GM18873 (cell line): ENCODE results near the gene RBP3.

Experiments
- ATAC-seq: cut with Tn5 transposase; IDR thresholded peaks from one replicate; pipeline ENCODE4 v1.9.1; 2021; ENCODE audit warnings: mild to moderate bottlenecking, moderate library complexity, moderate number of reproducible peaks; ENCODE audit not compliant: unreplicated experiment, low FRiP score

Gene RBP3

GRCh38 chr10:47348138-47348651 lies at the start of gene RBP3:
RBP3 (plus strand) TSS chr10:47348363; CDS start chr10:47348485, 122 bp downstream.
- no peak for ATAC-seq

- ATAC-seq = no peak
These were observed 49.4 kb upstream of the RBP3 start for GRCh38 chr10:47298715-47299114.

- ATAC-seq = no peak
These were observed 48.3 kb upstream of the RBP3 start, which contains the start of gene GDF10 for GRCh38 chr10:47299611-47300428. GDF10 (plus strand) TSS chr10:47300197; CDS start chr10:47300652, 455 bp downstream.

- no peak for ATAC-seq
These were observed 47.7 kb upstream of the RBP3 start for GRCh38 chr10:47300429-47300931.

- no peak for ATAC-seq
These were observed 46.3 kb upstream of the RBP3 start for GRCh38 chr10:47301833-47302232.

- no peak for ATAC-seq
These were observed 45.1 kb upstream of the RBP3 start for GRCh38 chr10:47303105-47303504.

GRCh38 chr10:47303866-47304265 lies 44.3 kb upstream of the RBP3 start:
- no peak for ATAC-seq

GRCh38 chr10:47305566-47305965 lies 42.6 kb upstream of the RBP3 start:
- ATAC-seq = no peak

GRCh38 chr10:47306387-47307210 lies 41.6 kb upstream of the RBP3 start:
- no peak for ATAC-seq

GRCh38 chr10:47307381-47307780 lies 40.8 kb upstream of the RBP3 start:
- ATAC-seq = no peak

- no peak for ATAC-seq
These were observed 39.4 kb upstream of the RBP3 start for GRCh38 chr10:47308775-47309174.

GRCh38 chr10:47309408-47310089 lies 38.6 kb upstream of the RBP3 start:
- ATAC-seq = no peak

GRCh38 chr10:47310090-47310505 lies 38.1 kb upstream of the RBP3 start:
- ATAC-seq = no peak

GRCh38 chr10:47311193-47311931 lies 36.8 kb upstream of the RBP3 start:
- no peak for ATAC-seq

GRCh38 chr10:47311932-47312662 lies 36.1 kb upstream of the RBP3 start:
- ATAC-seq = no peak

GRCh38 chr10:47312663-47312995 lies 35.5 kb upstream of the RBP3 start:
- no peak for ATAC-seq

GRCh38 chr10:47314416-47314970 lies 33.7 kb upstream of the RBP3 start:
- no peak for ATAC-seq

GRCh38 chr10:47315421-47315820 lies 32.7 kb upstream of the RBP3 start:
- ATAC-seq = no peak

- no peak for ATAC-seq
These were observed 32.0 kb upstream of the RBP3 start for GRCh38 chr10:47316131-47316530.
